WTC11 (cell line): ENCODE results near the gene HAUS5.

Experiments used
- ATF3 ChIP-seq: sonication (generic); formaldehyde crosslinking; conservative IDR thresholded peaks from 2 replicates; pipeline ENCODE4 v1.8.1; 2022; ENCODE audit warnings: mild to moderate bottlenecking, missing genetic modification reagents
- CREB1 ChIP-seq: sonication (generic); formaldehyde crosslinking; IDR thresholded peaks from 2 replicates; pipeline ENCODE4 v1.8.0; 2023; ENCODE audit warnings: mild to moderate bottlenecking, missing genetic modification reagents
- FOXP1 ChIP-seq: sonication (generic); formaldehyde crosslinking; IDR thresholded peaks from 2 replicates; pipeline ENCODE4 v1.8.0; 2022; ENCODE audit warnings: missing genetic modification reagents, mild to moderate bottlenecking, moderate library complexity, borderline replicate concordance
- NFE2L1 ChIP-seq: sonication (generic); formaldehyde crosslinking; IDR thresholded peaks from 2 replicates; pipeline ENCODE4 v1.8.1; 2023; ENCODE audit warnings: missing genetic modification reagents
- PREB ChIP-seq: sonication (generic); formaldehyde crosslinking; IDR thresholded peaks from 2 replicates; pipeline ENCODE4 v1.8.1; 2022; ENCODE audit warnings: mild to moderate bottlenecking, missing genetic modification reagents, moderate library complexity, borderline replicate concordance
- ZNF121 ChIP-seq: sonication (generic); formaldehyde crosslinking; IDR thresholded peaks from 2 replicates; pipeline ENCODE4 v1.8.0; 2023; ENCODE audit warnings: missing genetic modification reagents
- TF ChIP-seq, protein P1 (sequence below): fragments of 200-600 bp; IDR thresholded peaks from 2 replicates; pipeline ENCODE4 v1.8.0; 2022; ENCODE audit warnings: antibody characterized with exemption
- TF ChIP-seq, protein P2 (sequence below): sonication (generic); formaldehyde crosslinking; IDR thresholded peaks from 2 replicates; pipeline ENCODE4 v1.8.0; 2022; ENCODE audit warnings: mild to moderate bottlenecking, missing genetic modification reagents
- TF ChIP-seq, protein P3 (sequence below): sonication (generic); formaldehyde crosslinking; IDR thresholded peaks from 2 replicates; pipeline ENCODE4 v1.8.1; 2022; ENCODE audit warnings: mild to moderate bottlenecking, moderate library complexity, missing genetic modification reagents

- no peak for TF ChIP-seq FOXP1 (CRISPR knock-in tag)
- TF ChIP-seq, protein P1, sequence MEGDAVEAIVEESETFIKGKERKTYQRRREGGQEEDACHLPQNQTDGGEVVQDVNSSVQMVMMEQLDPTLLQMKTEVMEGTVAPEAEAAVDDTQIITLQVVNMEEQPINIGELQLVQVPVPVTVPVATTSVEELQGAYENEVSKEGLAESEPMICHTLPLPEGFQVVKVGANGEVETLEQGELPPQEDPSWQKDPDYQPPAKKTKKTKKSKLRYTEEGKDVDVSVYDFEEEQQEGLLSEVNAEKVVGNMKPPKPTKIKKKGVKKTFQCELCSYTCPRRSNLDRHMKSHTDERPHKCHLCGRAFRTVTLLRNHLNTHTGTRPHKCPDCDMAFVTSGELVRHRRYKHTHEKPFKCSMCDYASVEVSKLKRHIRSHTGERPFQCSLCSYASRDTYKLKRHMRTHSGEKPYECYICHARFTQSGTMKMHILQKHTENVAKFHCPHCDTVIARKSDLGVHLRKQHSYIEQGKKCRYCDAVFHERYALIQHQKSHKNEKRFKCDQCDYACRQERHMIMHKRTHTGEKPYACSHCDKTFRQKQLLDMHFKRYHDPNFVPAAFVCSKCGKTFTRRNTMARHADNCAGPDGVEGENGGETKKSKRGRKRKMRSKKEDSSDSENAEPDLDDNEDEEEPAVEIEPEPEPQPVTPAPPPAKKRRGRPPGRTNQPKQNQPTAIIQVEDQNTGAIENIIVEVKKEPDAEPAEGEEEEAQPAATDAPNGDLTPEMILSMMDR, result no peak
- no peak for TF ChIP-seq NFE2L1 (CRISPR knock-in tag)
- TF ChIP-seq PREB (CRISPR knock-in tag), result no peak
- TF ChIP-seq, protein P2, sequence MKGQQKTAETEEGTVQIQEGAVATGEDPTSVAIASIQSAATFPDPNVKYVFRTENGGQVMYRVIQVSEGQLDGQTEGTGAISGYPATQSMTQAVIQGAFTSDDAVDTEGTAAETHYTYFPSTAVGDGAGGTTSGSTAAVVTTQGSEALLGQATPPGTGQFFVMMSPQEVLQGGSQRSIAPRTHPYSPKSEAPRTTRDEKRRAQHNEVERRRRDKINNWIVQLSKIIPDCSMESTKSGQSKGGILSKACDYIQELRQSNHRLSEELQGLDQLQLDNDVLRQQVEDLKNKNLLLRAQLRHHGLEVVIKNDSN (CRISPR knock-in tag), result no peak
- no peak for TF ChIP-seq CREB1 (CRISPR knock-in tag)
- TF ChIP-seq, protein P3, sequence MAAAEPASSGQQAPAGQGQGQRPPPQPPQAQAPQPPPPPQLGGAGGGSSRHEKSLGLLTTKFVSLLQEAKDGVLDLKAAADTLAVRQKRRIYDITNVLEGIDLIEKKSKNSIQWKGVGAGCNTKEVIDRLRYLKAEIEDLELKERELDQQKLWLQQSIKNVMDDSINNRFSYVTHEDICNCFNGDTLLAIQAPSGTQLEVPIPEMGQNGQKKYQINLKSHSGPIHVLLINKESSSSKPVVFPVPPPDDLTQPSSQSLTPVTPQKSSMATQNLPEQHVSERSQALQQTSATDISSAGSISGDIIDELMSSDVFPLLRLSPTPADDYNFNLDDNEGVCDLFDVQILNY, result no peak
- TF ChIP-seq ZNF121 (CRISPR knock-in tag), result no peak
- no peak for TF ChIP-seq ATF3 (CRISPR knock-in tag)
These were observed 2.6 kb upstream of the HAUS5 start for GRCh38 chr19:35609851-35610353.
